ENCODE measurements around the gene ADPRHL1. TPM values are rescaled to one million over a fixed set of nuclear protein-coding genes. Genes with fewer than 3 reads are reported as not detected.

The ADPRHL1 gene
- total RNA-seq, 4 donors from 2014 or later = 1.9 to 9.4 (median 6.5) TPM

GRCh38 chr13:113461022-113461751, 7.9 kb upstream of the ADPRHL1 start:
- intact Hi-C loops (cut with DNase I; ENCODE audit: low total_unique reads) = no loop called here
- WGBS, 2 donors = 93 to 96% methylated on average over 12 of the region's 12 CpGs
- no peak overlapping the region for H3K4me3 ChIP-seq (ENCODE audit: low read depth, poor library complexity, severe bottlenecking)
- TF ChIP-seq POLR2A (IDR thresholded peaks at IDR 0.05) (no peak), CTCF (IDR thresholded peaks at IDR 0.05) (no peak)
- DNase-seq (ENCODE audit: low spot score in 2 of 2) = peak in 1 of 2 donors; percentile 32

GRCh38 chr13:113460599-113460998, 7.3 kb upstream of the ADPRHL1 start:
- DNase-seq (ENCODE audit: low spot score in 2 of 2) = peak in 1 of 2 donors; percentile 63
- WGBS, 2 donors = 87 to 88% methylated on average over 14 of the region's 14 CpGs
- no peak overlapping the region for H3K4me3 ChIP-seq (ENCODE audit: low read depth, poor library complexity, severe bottlenecking)
- TF ChIP-seq POLR2A (IDR thresholded peaks at IDR 0.05) (no peak), CTCF (IDR thresholded peaks at IDR 0.05) (no peak)
- intact Hi-C loops (cut with DNase I; ENCODE audit: low total_unique reads) = no loop called here

GRCh38 chr13:113460064-113460555, 6.8 kb upstream of the ADPRHL1 start:
- WGBS, 2 donors = 92 to 95% methylated on average over 14 of the region's 14 CpGs
- TF ChIP-seq CTCF (IDR thresholded peaks at IDR 0.05) = no peak
- no peak for TF ChIP-seq POLR2A (IDR thresholded peaks at IDR 0.05)
- peak in 1 of 2 donors; percentile 68 for DNase-seq (ENCODE audit: low spot score in 2 of 2)
- H3K4me3 ChIP-seq (ENCODE audit: low read depth, poor library complexity, severe bottlenecking) = no peak overlapping the region
- intact Hi-C loops (cut with DNase I; ENCODE audit: low total_unique reads) = no loop called here

- 76 to 77% methylated on average over 23 of the region's 23 CpGs for WGBS, 2 donors
- peak in 1 of 2 donors; percentile 60 for DNase-seq (ENCODE audit: low spot score in 2 of 2)
- H3K4me3 ChIP-seq (ENCODE audit: low read depth, poor library complexity, severe bottlenecking) = no peak overlapping the region
- intact Hi-C loops (cut with DNase I; ENCODE audit: low total_unique reads) = no loop called here
- TF ChIP-seq CTCF (IDR thresholded peaks at IDR 0.05) = no peak
- TF ChIP-seq POLR2A (IDR thresholded peaks at IDR 0.05) = no peak
These were observed 5.2 kb upstream of the ADPRHL1 start for GRCh38 chr13:113458253-113459065.

GRCh38 chr13:113457510-113457909, 4.2 kb upstream of the ADPRHL1 start:
- TF ChIP-seq CTCF (IDR thresholded peaks at IDR 0.05) (no peak), POLR2A (IDR thresholded peaks at IDR 0.05) (no peak)
- H3K4me3 ChIP-seq (ENCODE audit: low read depth, poor library complexity, severe bottlenecking) = no peak overlapping the region
- intact Hi-C loops (cut with DNase I; ENCODE audit: low total_unique reads) = no loop called here
- WGBS, 2 donors = 91 to 92% methylated on average over 27 of the region's 27 CpGs
- DNase-seq (ENCODE audit: low spot score in 2 of 2) = peak in 1 of 2 donors; percentile 74
